HEK293T (cell line): ENCODE results near the gene ESRP2.

Experiments used
- CTCF ChIA-PET: fragments of 350-600 bp; formaldehyde crosslinking; extraction: SDS; loops from one replicate; lab custom pipeline; 2021; ENCODE audit warnings: antibody characterized with exemption, inconsistent platforms; lab: Yijun Ruan, JAX
- POLR2A ChIA-PET: fragments of 350-600 bp; formaldehyde crosslinking; extraction: SDS; loops from one replicate; lab custom pipeline; 2020; ENCODE audit warnings: antibody characterized with exemption, inconsistent platforms; lab: Yijun Ruan, JAX
- DNase-seq: peaks from one replicate; pipeline ENCODE4 v3.0.0; 2012; ENCODE audit warnings: mixed read lengths; ENCODE audit errors: extremely low spot score
- ARNT ChIP-seq: fragments of 450-650 bp; IDR thresholded peaks from 2 replicates; pipeline ENCODE4 v1.6.1; 2017; ENCODE audit warnings: mild to moderate bottlenecking
- BHLHE40 ChIP-seq: fragments of 450-650 bp; IDR thresholded peaks from 2 replicates; pipeline ENCODE4 v1.6.1; 2016; ENCODE audit warnings: mild to moderate bottlenecking, moderate library complexity, borderline replicate concordance
- CTBP1 ChIP-seq: fragments of 450-650 bp; IDR thresholded peaks from 2 replicates; pipeline ENCODE4 v1.6.1; 2016; ENCODE audit warnings: borderline replicate concordance
- ELF4 ChIP-seq: fragments of 450-650 bp; IDR thresholded peaks from 2 replicates; pipeline ENCODE4 v1.6.1; 2017; ENCODE audit warnings: antibody characterized with exemption
- FOXA1 ChIP-seq: fragments of 450-650 bp; IDR thresholded peaks from 2 replicates; pipeline ENCODE4 v1.6.1; 2016; ENCODE audit warnings: mild to moderate bottlenecking
- FOXK2 ChIP-seq: fragments of 450-650 bp; IDR thresholded peaks from 2 replicates; pipeline ENCODE4 v1.6.1; 2016; ENCODE audit warnings: mild to moderate bottlenecking
- FOXM1 ChIP-seq: fragments of 450-650 bp; IDR thresholded peaks from 2 replicates; pipeline ENCODE4 v1.6.1; 2017; ENCODE audit warnings: mild to moderate bottlenecking, borderline replicate concordance
- HDGF ChIP-seq: fragments of 450-650 bp; IDR thresholded peaks from 2 replicates; pipeline ENCODE4 v1.6.1; 2017; ENCODE audit warnings: antibody characterized with exemption, borderline replicate concordance
- L3MBTL2 ChIP-seq: fragments of 450-650 bp; conservative IDR thresholded peaks from 2 replicates; pipeline ENCODE4 v1.6.1; 2016; ENCODE audit warnings: mild to moderate bottlenecking
- LEF1 ChIP-seq: fragments of 450-650 bp; IDR thresholded peaks from 2 replicates; pipeline ENCODE4 v1.6.1; 2017; ENCODE audit warnings: mild to moderate bottlenecking, borderline replicate concordance
- NFRKB ChIP-seq: fragments of 450-650 bp; IDR thresholded peaks from 2 replicates; pipeline ENCODE4 v1.6.1; 2016; ENCODE audit warnings: mild to moderate bottlenecking, moderate library complexity
- SP1 ChIP-seq: fragments of 450-650 bp; IDR thresholded peaks from 2 replicates; pipeline ENCODE4 v1.6.1; 2017
- SUZ12 ChIP-seq: fragments of 450-650 bp; IDR thresholded peaks from 2 replicates; pipeline ENCODE4 v1.6.1; 2016; ENCODE audit warnings: mild to moderate bottlenecking
- TARDBP ChIP-seq: fragments of 450-650 bp; IDR thresholded peaks from 2 replicates; pipeline ENCODE4 v1.6.1; 2016
- ZNF384 ChIP-seq: fragments of 450-650 bp; IDR thresholded peaks from 2 replicates; pipeline ENCODE4 v1.6.1; 2016
- TF ChIP-seq, protein P1 (sequence below): fragments of 450-650 bp; IDR thresholded peaks from 2 replicates; pipeline ENCODE4 v1.6.1; 2016

ESRP2 gene

DNA sequence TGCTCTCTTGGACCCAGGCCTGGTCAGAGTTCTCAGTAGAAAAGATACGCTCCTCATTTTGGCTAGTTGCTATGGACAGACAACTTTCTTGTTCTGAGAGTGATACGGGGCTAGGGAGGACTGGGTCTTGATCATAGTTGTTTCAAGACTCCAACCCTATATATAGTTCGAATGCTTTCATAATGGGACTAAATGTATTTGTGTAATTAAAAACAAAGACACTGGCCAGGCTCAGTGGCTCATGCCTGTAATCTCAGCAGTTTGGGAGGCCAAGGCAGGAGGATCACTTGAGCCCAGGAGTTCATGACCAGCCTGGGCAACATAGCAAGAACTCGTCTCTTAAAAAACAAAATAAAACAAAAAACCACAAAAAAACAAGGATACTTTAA is 46.1 kb upstream of the ESRP2 start:
- DNase-seq = no peak
- ChIA-PET POLR2A (no interaction called here), CTCF (no interaction called here)
- TF ChIP-seq FOXM1 (no peak), HDGF (no peak), FOXK2 (no peak), ARNT (no peak), CTBP1 (no peak), NFRKB (no peak), BHLHE40 (no peak), TARDBP (no peak), SUZ12 (no peak), ELF4 (no peak), SP1 (no peak), ZNF384 (no peak), L3MBTL2 (no peak)
- TF ChIP-seq, protein P1, sequence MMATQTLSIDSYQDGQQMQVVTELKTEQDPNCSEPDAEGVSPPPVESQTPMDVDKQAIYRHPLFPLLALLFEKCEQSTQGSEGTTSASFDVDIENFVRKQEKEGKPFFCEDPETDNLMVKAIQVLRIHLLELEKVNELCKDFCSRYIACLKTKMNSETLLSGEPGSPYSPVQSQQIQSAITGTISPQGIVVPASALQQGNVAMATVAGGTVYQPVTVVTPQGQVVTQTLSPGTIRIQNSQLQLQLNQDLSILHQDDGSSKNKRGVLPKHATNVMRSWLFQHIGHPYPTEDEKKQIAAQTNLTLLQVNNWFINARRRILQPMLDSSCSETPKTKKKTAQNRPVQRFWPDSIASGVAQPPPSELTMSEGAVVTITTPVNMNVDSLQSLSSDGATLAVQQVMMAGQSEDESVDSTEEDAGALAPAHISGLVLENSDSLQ = no peak

DNA sequence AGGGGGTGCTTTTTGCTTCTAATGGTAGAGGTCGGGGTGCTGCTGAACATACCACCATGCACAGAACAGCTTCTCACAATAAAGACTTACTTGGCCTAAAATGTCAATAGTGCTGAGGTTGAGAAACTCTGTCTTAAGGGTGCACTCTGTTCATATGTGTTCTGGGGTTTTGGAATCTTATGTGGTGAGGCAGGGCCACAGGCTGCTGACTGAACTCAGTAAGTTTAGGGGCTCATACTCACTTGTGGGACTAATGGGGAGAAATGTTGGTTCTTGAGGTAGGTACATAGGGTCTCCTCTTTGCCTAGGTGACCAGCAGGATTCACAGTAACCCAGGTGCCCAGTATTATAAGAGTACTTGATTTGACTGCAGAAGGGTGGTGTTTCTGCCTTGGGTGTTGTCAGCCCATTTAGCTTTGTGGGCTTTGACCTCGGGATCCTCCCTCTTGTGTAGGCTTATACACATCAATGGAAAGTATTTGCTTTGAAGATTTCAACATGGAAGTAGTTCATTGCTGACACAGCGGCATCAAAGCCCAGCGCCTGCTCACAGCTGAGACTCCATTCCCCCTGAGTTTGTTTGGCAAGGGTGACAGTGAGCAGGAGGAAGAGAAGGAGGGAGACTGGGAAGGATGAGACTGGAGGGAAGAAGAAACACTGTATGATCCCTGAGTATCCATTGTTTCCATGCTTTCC is 45.6 kb upstream of the ESRP2 start:
- TF ChIP-seq FOXM1 (no peak), CTBP1 (no peak), BHLHE40 (no peak), FOXA1 (no peak), SP1 (no peak), SUZ12 (no peak), ELF4 (no peak), HDGF (no peak), LEF1 (no peak), L3MBTL2 (no peak), NFRKB (no peak), TARDBP (no peak)
- TF ChIP-seq, protein P1 = no peak
- DNase-seq = no peak
- POLR2A ChIA-PET = no interaction called here
- CTCF ChIA-PET = no interaction called here

- no peak for DNase-seq
- ChIA-PET CTCF (interaction anchor here (0.8 to 1.0 kb wide), 2 partner anchors 16 to 184 kb away, joined by 3 read pairs; partner anchors contain the start of gene SLC7A6), POLR2A (no interaction called here)
- no peak for TF ChIP-seq L3MBTL2
Measured at GRCh38 chr16:68279726-68280558, 44.0 kb upstream of the ESRP2 start.

DNA sequence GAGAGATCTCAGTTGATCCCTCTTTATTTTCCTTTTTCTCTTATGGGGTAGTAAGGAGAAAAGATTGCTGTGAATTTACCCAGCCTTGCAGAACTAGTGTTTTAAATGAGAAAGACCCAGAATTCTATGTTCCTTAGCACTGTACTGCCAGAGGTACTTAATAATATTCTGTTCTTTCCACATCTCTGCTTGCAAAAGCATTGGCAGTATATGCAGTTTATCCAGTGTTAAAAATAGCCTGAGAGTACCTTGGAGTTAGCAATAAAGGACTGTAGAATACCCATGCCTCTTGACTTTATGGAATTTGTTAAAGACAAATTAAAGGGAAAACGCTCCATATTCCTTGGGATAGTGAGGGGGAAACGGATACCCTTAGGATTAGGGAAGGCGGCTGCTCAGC is 40.3 kb upstream of the ESRP2 start:
- no peak for DNase-seq
- CTCF ChIA-PET = no interaction called here
- POLR2A ChIA-PET = interaction anchor here (1.0 kb wide), 2 partner anchors 12 to 35 kb away, joined by 3 read pairs; partner anchors contain the start of genes PRMT7, SLC7A6 and SLC7A6OS
- TF ChIP-seq ARNT (no peak), FOXA1 (no peak), HDGF (no peak), TARDBP (no peak), BHLHE40 (no peak)

DNA sequence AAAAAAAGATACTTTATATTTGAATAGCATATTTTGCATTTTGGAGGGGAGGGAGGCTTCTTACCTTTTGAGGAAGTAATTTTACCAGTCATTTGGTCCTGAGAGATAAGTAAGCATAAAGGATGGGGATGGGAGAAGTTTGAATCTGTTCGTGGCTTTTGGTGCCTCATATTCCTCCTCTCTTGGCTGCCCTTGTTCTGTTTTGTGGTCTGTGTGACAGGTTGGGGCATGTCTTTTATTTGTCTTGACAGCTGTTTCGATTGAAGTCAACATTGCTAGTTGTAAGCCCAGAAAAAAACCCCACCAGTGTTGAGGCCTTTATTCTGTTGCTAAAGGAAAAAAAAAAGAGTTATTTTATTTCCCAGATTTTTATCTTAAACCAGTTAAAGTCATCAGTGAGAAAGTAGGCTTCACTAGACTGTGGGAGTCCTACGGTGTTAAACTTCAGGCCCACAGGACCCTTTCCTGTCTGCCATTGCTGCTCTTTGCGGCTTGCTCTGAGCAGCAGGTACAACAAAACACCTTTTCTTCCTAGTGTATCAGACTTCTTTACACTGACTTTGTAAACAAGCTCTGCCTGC is 39.8 kb upstream of the ESRP2 start:
- TF ChIP-seq SUZ12 (no peak), CTBP1 (no peak), ELF4 (no peak), NFRKB (no peak)
- DNase-seq = no peak
- CTCF ChIA-PET = no interaction called here
- POLR2A ChIA-PET = interaction anchor here (1.0 to 1.5 kb wide), 3 partner anchors 11 to 35 kb away, joined by 3 read pairs; partner anchors contain the start of genes PRMT7, SLC7A6 and SLC7A6OS

GRCh38 chr16:68274441-68274840 is 38.5 kb upstream of the ESRP2 start:
- ChIA-PET CTCF (interaction anchor here (0.9 kb wide), 1 partner anchor 11 kb away, joined by 5 read pairs; the partner anchor contains the start of gene SLC7A6), POLR2A (interaction anchor here (1.5 kb wide), 1 partner anchor 25 kb away, joined by 3 read pairs; no protein-coding TSS in a partner anchor)
- no peak for TF ChIP-seq BHLHE40
- DNase-seq = no peak

DNA sequence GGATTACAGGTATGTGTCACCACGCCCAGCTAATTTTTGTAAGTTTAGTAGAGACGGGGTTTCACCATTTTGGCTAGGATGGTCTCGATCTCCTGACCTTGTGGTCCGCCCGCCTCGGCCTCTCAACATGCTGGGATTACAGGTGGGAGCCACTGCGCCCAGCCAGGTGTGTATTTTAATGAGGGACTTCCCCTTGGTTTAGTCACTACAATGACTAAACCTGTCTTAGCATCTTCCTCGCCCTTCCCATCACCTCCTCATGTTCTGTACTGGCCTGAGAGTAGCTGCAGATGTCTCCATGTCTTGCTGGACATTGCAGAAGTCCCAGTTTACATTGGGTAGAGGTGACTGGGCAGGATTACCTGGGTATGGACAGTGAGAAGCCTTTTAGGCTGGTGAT is 38.0 kb upstream of the ESRP2 start:
- CTCF ChIA-PET = interaction anchor here (0.9 kb wide), 1 partner anchor 10 kb away, joined by 5 read pairs; the partner anchor contains the start of gene SLC7A6
- POLR2A ChIA-PET = interaction anchor here (1.5 kb wide), 1 partner anchor 25 kb away, joined by 3 read pairs; no protein-coding TSS in a partner anchor
- TF ChIP-seq, protein P1 = no peak
- no peak for TF ChIP-seq LEF1
- TF ChIP-seq SP1 = no peak
- no peak for TF ChIP-seq HDGF
- TF ChIP-seq FOXA1 = no peak
- TF ChIP-seq ELF4 = no peak
- TF ChIP-seq ZNF384 = no peak
- DNase-seq = no peak
